PFSK-1 (cell line): ENCODE measurements around the gene SLC9A3.

Source experiments
- POLR2AphosphoS5 ChIP-seq: IDR thresholded peaks from 2 replicates; pipeline ENCODE4 v1.6.1; 2012; ENCODE audit warnings: low read depth, mild to moderate bottlenecking, control low read depth, low read length, moderate library complexity
- SIN3A ChIP-seq: IDR thresholded peaks from 2 replicates; pipeline ENCODE4 v1.6.1; 2012; ENCODE audit warnings: mild to moderate bottlenecking, low read length, moderate library complexity, borderline replicate concordance; ENCODE audit not compliant: insufficient read depth
- TAF1 ChIP-seq: IDR thresholded peaks from 2 replicates; pipeline ENCODE4 v1.6.1; 2012; ENCODE audit warnings: low read length, control low read depth, borderline replicate concordance; ENCODE audit not compliant: insufficient read depth
- TF ChIP-seq, protein P1 (sequence below), 2 experiments: IDR thresholded peaks; 2 replicates each; pipeline versions ENCODE4 v1.6.1 to v1.8.0; 2011 to 2012; ENCODE audit warnings: low read depth in 2 of 2, low read length in 2 of 2, control low read depth in 1 of 2, inconsistent platforms in 1 of 2, mild to moderate bottlenecking in 1 of 2, moderate library complexity in 1 of 2; ENCODE audit not compliant: insufficient read depth in 1 of 2

GRCh38 chr5:452978-453710, 71.1 kb downstream of the SLC9A3 start:
- no peak for TF ChIP-seq POLR2AphosphoS5
- TF ChIP-seq, protein P1, sequence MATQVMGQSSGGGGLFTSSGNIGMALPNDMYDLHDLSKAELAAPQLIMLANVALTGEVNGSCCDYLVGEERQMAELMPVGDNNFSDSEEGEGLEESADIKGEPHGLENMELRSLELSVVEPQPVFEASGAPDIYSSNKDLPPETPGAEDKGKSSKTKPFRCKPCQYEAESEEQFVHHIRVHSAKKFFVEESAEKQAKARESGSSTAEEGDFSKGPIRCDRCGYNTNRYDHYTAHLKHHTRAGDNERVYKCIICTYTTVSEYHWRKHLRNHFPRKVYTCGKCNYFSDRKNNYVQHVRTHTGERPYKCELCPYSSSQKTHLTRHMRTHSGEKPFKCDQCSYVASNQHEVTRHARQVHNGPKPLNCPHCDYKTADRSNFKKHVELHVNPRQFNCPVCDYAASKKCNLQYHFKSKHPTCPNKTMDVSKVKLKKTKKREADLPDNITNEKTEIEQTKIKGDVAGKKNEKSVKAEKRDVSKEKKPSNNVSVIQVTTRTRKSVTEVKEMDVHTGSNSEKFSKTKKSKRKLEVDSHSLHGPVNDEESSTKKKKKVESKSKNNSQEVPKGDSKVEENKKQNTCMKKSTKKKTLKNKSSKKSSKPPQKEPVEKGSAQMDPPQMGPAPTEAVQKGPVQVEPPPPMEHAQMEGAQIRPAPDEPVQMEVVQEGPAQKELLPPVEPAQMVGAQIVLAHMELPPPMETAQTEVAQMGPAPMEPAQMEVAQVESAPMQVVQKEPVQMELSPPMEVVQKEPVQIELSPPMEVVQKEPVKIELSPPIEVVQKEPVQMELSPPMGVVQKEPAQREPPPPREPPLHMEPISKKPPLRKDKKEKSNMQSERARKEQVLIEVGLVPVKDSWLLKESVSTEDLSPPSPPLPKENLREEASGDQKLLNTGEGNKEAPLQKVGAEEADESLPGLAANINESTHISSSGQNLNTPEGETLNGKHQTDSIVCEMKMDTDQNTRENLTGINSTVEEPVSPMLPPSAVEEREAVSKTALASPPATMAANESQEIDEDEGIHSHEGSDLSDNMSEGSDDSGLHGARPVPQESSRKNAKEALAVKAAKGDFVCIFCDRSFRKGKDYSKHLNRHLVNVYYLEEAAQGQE (IDR thresholded peaks at IDR 0.05; ENCODE audit: insufficient read depth in 1 of 2, low read depth in 2 of 2, low read length in 2 of 2): no peak
- no peak for TF ChIP-seq TAF1
- TF ChIP-seq SIN3A: no peak
